H1 (cell line): ENCODE measurements around the gene CD14. TPM values are rescaled to one million over a fixed set of nuclear protein-coding genes. Genes with fewer than 3 reads are reported as not detected.

ENCODE experiments used
- E2F6 ChIP-seq: IDR thresholded peaks from 2 replicates; pipeline ENCODE4 v1.6.1; 2012; ENCODE audit warnings: inconsistent platforms
- EGR1 ChIP-seq: IDR thresholded peaks from 2 replicates; pipeline ENCODE4 v1.6.1; 2011; ENCODE audit warnings: low read depth, low read length, borderline replicate concordance
- FOSL1 ChIP-seq: IDR thresholded peaks from 2 replicates; pipeline ENCODE4 v1.6.1; 2011; ENCODE audit warnings: mild to moderate bottlenecking, low read depth, low read length, moderate library complexity; ENCODE audit not compliant: insufficient read depth
- NANOG ChIP-seq: IDR thresholded peaks from 2 replicates; pipeline ENCODE4 v1.6.1; 2011; ENCODE audit warnings: low read length, low read depth, mild to moderate bottlenecking, inconsistent platforms; ENCODE audit not compliant: insufficient read depth, poor library complexity, severe bottlenecking
- PHF8 ChIP-seq: fragments of 200-600 bp; sonication (generic); conservative IDR thresholded peaks from 2 replicates; pipeline ENCODE4 v1.7.1; 2012; ENCODE audit warnings: low read depth, mild to moderate bottlenecking, inconsistent platforms, low read length, moderate library complexity
- POU5F1 ChIP-seq: IDR thresholded peaks from 2 replicates; pipeline ENCODE4 v1.6.1; 2011; ENCODE audit warnings: low read depth, mild to moderate bottlenecking, low read length, moderate library complexity
- TCF12 ChIP-seq: IDR thresholded peaks from 2 replicates; pipeline ENCODE4 v1.6.1; 2011; ENCODE audit warnings: low read depth, mild to moderate bottlenecking, low read length
- ZNF274 ChIP-seq: IDR thresholded peaks from 2 replicates; pipeline ENCODE4 v1.7.0; 2012; ENCODE audit warnings: low read length, borderline replicate concordance; ENCODE audit errors: extremely low read depth
- polyA plus RNA-seq, 7 experiments: library from polyadenylated mRNA; depleted of rRNA in 3 of 7; stranded (reverse) in 5 of 7; unstranded in 2 of 7; fragments of >200 nt in 5 of 7; fragments of 200-250 nt in 2 of 7; gene quantifications; 1 replicate in 5 of 7; 2 replicates in 1 of 7; 4 replicates in 1 of 7; pipeline versions ENCODE4 v1.2.1 to v1.2.3, GENCODE V29; 2011 to 2013; ENCODE audit warnings: missing spikeins in 2 of 7, mixed read lengths in 2 of 7
- total RNA-seq: library from RNA; stranded (reverse); fragmentation: NEBNext Ultra II Directional; extraction: Animal tissue kit (Norgen Biotek cat#: 25700); gene quantifications from 2 replicates; pipeline ENCODE4 v1.2.1, GENCODE V29; 2021

CD14 gene
- total and polyA plus RNA-seq, 2 of the 8 experiments (the other 6 are each of a cell fraction or from before 2014, with no cell fraction given): 0.15 TPM; not detected in 1

GRCh38 chr5:140672455-140673186 lies 39.6 kb upstream of the CD14 start (continued):
- TF ChIP-seq PHF8 (no peak), NANOG (no peak), TCF12 (no peak), EGR1 (no peak), FOSL1 (no peak), ZNF274 (no peak), E2F6 (no peak), POU5F1 (no peak)
- TF ChIP-seq, all 59 proteins: peak for 0
